T-helper 2 cell treated with Interferon-gamma antibody and Interleukin-4, amounts not matched to agents 100 ng/mL and 5 ng/mL, for 36 hours (primary cell): ENCODE data around the gene ABHD14A. TPM values are rescaled to one million over a fixed set of nuclear protein-coding genes. Genes with fewer than 3 reads are reported as not detected.
"Not testable (repeated sequence)": the region's sequence is repeated elsewhere in the genome, so short reads cannot be mapped to it uniquely, and the experiment has no call there.

ENCODE experiments used
- intact Hi-C: fragments of 100-400 bp; cut with micrococcal nuclease; formaldehyde crosslinking; loops from one replicate; pipeline ENCODE4 v1.15.1; 2023
- total RNA-seq: library from RNA; stranded (reverse); gene quantifications from 2 replicates; pipeline ENCODE4 v1.2.3, GENCODE V29; 2022

ABHD14A gene
- total RNA-seq, 1 donor from 2014 or later, result 16.9 TPM

GRCh38 chr3:51990501-51990971, 15.7 kb downstream of the ABHD14A start:
- intact Hi-C loops, result not testable (repeated sequence)

- intact Hi-C loops, result no loop called here
Observed at GRCh38 chr3:51992017-51992682, 17.3 kb downstream of the ABHD14A start.

GRCh38 chr3:51993657-51994056, 18.8 kb downstream of the ABHD14A start:
- intact Hi-C loops, result not testable (repeated sequence)

- intact Hi-C loops, result no loop called here
Observed at GRCh38 chr3:51994530-51994929, 19.7 kb downstream of the ABHD14A start.

GRCh38 chr3:51995346-51996163, 20.7 kb downstream of the ABHD14A start, which contains the start of gene RPL29:
Gene RPL29, minus strand, starts transcription at chr3:51995895. Its CDS starts 434 bp downstream, at chr3:51995461.
- intact Hi-C loops, result loop anchor here (1.0 kb wide), 4 partner anchors 12 to 149 kb away; partner anchors contain the start of genes ACY1 and PARP3

- intact Hi-C loops, result no loop called here
Observed at GRCh38 chr3:51997172-51997571, 22.3 kb downstream of the ABHD14A start.

- intact Hi-C loops, result no loop called here
Observed at GRCh38 chr3:51997935-51998596, 23.2 kb downstream of the ABHD14A start.

GRCh38 chr3:51998774-51999173, 23.9 kb downstream of the ABHD14A start:
- intact Hi-C loops, result no loop called here

- intact Hi-C loops, result loop anchor here (10.0 kb wide), 1 partner anchor 345 kb away; no protein-coding TSS in a partner anchor
Observed at GRCh38 chr3:51999846-52000245, 25.0 kb downstream of the ABHD14A start.

- intact Hi-C loops, result loop anchor here (1.0 to 10.0 kb wide), 4 partner anchors 52 to 343 kb away; no protein-coding TSS in a partner anchor
Observed at GRCh38 chr3:52001443-52001974, 26.6 kb downstream of the ABHD14A start.

GRCh38 chr3:52002748-52003147, 27.9 kb downstream of the ABHD14A start:
- intact Hi-C loops, result loop anchor here (10.0 kb wide), 1 partner anchor 342 kb away; no protein-coding TSS in a partner anchor

- intact Hi-C loops, result loop anchor here (10.0 kb wide), 1 partner anchor 341 kb away; no protein-coding TSS in a partner anchor
Observed at GRCh38 chr3:52004163-52004787, 29.4 kb downstream of the ABHD14A start.

GRCh38 chr3:52004906-52005395, 30.1 kb downstream of the ABHD14A start:
- intact Hi-C loops, result loop anchor here (10.0 kb wide), 1 partner anchor 340 kb away; no protein-coding TSS in a partner anchor

- intact Hi-C loops, result loop anchor here (10.0 kb wide), 1 partner anchor 339 kb away; no protein-coding TSS in a partner anchor
Observed at GRCh38 chr3:52005571-52005986, 30.7 kb downstream of the ABHD14A start.

- intact Hi-C loops, result loop anchor here (10.0 kb wide), 1 partner anchor 339 kb away; no protein-coding TSS in a partner anchor
Observed at GRCh38 chr3:52006017-52006819, 31.4 kb downstream of the ABHD14A start.

GRCh38 chr3:52006820-52007133, 31.9 kb downstream of the ABHD14A start:
- intact Hi-C loops, result loop anchor here (10.0 kb wide), 1 partner anchor 338 kb away; no protein-coding TSS in a partner anchor

GRCh38 chr3:52007291-52007690, 32.4 kb downstream of the ABHD14A start:
- intact Hi-C loops, result loop anchor here (10.0 kb wide), 1 partner anchor 338 kb away; no protein-coding TSS in a partner anchor

- intact Hi-C loops, result no loop called here
Observed at GRCh38 chr3:52010431-52010830, 35.6 kb downstream of the ABHD14A start.

GRCh38 chr3:52012699-52013098, 37.8 kb downstream of the ABHD14A start:
- intact Hi-C loops, result no loop called here
